Caco-2 (cell line): ENCODE measurements around the gene SAMD8. TPM values are rescaled to one million over a fixed set of nuclear protein-coding genes. Genes with fewer than 3 reads are reported as not detected.
A peak's percentile ranks its signal among the peaks of the same experiment; 100 is the strongest.

Experiments
- BruUV-seq: library from RNA; stranded (reverse); fragments of 400-500 nt; replicated peaks from 2 replicates; lab custom pipeline; 2021; lab: Mats Ljungman, UMichigan
- CTCF ChIA-PET: fragments of 300-600 bp; sonication (Branson Sonifier 250); formaldehyde crosslinking; loops from one replicate; lab custom pipeline; 2022; ENCODE audit warnings: antibody characterized with exemption; lab: Charles Lee
- POLR2A ChIA-PET: fragments of 300-600 bp; sonication (Branson Sonifier 250); formaldehyde crosslinking; loops from one replicate; lab custom pipeline; 2022; ENCODE audit warnings: antibody characterized with exemption; lab: Charles Lee
- DNase-seq, 2 experiments: peaks; one replicate each; pipeline versions ENCODE4 v3.0.0 to v3.0.0-alpha.2; 2020 to 2022
- H3K27me3 ChIP-seq: replicated peaks from 2 replicates; pipeline ENCODE4 v1.6.0; 2011; ENCODE audit warnings: low read length; ENCODE audit not compliant: control insufficient read depth, insufficient read depth
- H3K36me3 ChIP-seq: 2 replicates; pipeline ENCODE4 v1.5.1; 2011; ENCODE audit warnings: low read length; ENCODE audit not compliant: control insufficient read depth, insufficient read depth
- H3K4me1 ChIP-seq: fragments of 250-450 bp; sonication (Bioruptor Pico); 2 replicates; pipeline ENCODE4 v1.5.1; 2020; ENCODE audit warnings: mild to moderate bottlenecking
- H3K4me3 ChIP-seq: 2 replicates; pipeline ENCODE4 v1.5.1; 2011; ENCODE audit warnings: low read depth, mild to moderate bottlenecking, control low read depth, low read length
- H3K9me3 ChIP-seq: fragments of 250-450 bp; sonication (Bioruptor Pico); 2 replicates; pipeline ENCODE4 v1.5.1; 2020; ENCODE audit warnings: mild to moderate bottlenecking, moderate library complexity
- H3K27ac Mint-ChIP-seq: one replicate; pipeline ENCODE4 v1.8.0; 2022; ENCODE audit warnings: mixed read lengths; ENCODE audit not compliant: unreplicated experiment
- H3K27me3 Mint-ChIP-seq: one replicate; pipeline ENCODE4 v1.8.0; 2022; ENCODE audit warnings: mixed read lengths; ENCODE audit not compliant: insufficient read depth, unreplicated experiment
- H3K36me3 Mint-ChIP-seq: one replicate; pipeline ENCODE4 v1.8.0; 2022; ENCODE audit warnings: mild to moderate bottlenecking, mixed read lengths; ENCODE audit not compliant: insufficient read depth, unreplicated experiment
- H3K4me1 Mint-ChIP-seq: one replicate; pipeline ENCODE4 v1.8.0; 2022; ENCODE audit warnings: low read depth, mixed read lengths; ENCODE audit not compliant: unreplicated experiment
- H3K4me3 Mint-ChIP-seq: one replicate; pipeline ENCODE4 v1.8.0; 2022; ENCODE audit warnings: mild to moderate bottlenecking, moderate library complexity, mixed read lengths; ENCODE audit not compliant: unreplicated experiment
- H3K9me3 Mint-ChIP-seq: one replicate; pipeline ENCODE4 v1.8.0; 2022; ENCODE audit warnings: mixed read lengths; ENCODE audit not compliant: unreplicated experiment
- intact Hi-C: fragments of 100-400 bp; cut with micrococcal nuclease; formaldehyde crosslinking; loops from one replicate; pipeline ENCODE4 v1.10.0; 2022; ENCODE audit not compliant: unreplicated experiment
- total RNA-seq: library from RNA; stranded (reverse); gene quantifications from 2 replicates; pipeline ENCODE4 v1.2.3, GENCODE V29; 2022
- TF ChIP-seq, protein P1 (sequence below), 2 experiments: fragments of 200-600 bp in 1 of 2; IDR thresholded peaks; 1 replicate in 1 of 2; 2 replicates in 1 of 2; pipeline versions ENCODE4 v1.5.1 to v1.8.0; 2011 to 2022; ENCODE audit warnings: antibody characterized with exemption in 1 of 2, control low read depth in 1 of 2, inconsistent platforms in 1 of 2, low read depth in 1 of 2, low read length in 1 of 2, mild to moderate bottlenecking in 1 of 2, moderate library complexity in 1 of 2; ENCODE audit not compliant: insufficient read depth in 1 of 2, severe bottlenecking in 1 of 2, unreplicated experiment in 1 of 2

The SAMD8 gene
- total RNA-seq, 1 experiment from 2014 or later, result 25.2 TPM

DNA sequence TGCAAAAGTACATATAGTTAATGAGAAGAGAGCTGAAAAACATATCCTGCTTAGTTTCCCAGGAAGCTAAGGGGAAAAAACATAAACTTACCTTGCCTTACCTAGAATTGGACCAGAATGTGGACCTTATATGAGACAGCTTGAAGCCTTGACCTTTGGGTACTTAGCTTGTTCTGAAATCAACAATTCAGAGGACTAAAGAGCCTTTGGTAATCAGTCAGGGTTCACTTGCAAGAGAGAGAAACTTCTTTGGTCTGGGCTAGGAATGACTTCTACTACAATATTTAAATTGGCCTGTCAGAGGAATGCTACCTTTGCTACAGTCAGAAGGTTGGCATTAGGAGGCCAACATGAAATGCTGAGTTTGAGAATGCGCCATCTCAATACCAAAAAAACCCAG, 24.9 kb downstream of the SAMD8 start:
- Mint-ChIP-seq H3K9me3 (no peaks in the 10 kb centered on the region), H3K36me3 (peaks cover 7% of the 10 kb centered on the region), H3K4me3 (no peak overlapping the region), H3K27ac (peak overlapping the region; percentile 16), H3K27me3 (no peaks in the 10 kb centered on the region), H3K4me1 (peaks cover 35% of the 10 kb centered on the region)
- BruUV-seq, result no TSS peak
- H3K4me1 ChIP-seq, result peaks cover 48% of the 10 kb centered on the region
- H3K36me3 ChIP-seq, result no peaks in the 10 kb centered on the region
- H3K27me3 ChIP-seq, result no peaks in the 10 kb centered on the region
- intact Hi-C loops, result no loop called here
- H3K9me3 ChIP-seq, result no peaks in the 10 kb centered on the region
- DNase-seq, result no peak
- POLR2A ChIA-PET, result no interaction called here
- CTCF ChIA-PET, result no interaction called here
- TF ChIP-seq, protein P1, sequence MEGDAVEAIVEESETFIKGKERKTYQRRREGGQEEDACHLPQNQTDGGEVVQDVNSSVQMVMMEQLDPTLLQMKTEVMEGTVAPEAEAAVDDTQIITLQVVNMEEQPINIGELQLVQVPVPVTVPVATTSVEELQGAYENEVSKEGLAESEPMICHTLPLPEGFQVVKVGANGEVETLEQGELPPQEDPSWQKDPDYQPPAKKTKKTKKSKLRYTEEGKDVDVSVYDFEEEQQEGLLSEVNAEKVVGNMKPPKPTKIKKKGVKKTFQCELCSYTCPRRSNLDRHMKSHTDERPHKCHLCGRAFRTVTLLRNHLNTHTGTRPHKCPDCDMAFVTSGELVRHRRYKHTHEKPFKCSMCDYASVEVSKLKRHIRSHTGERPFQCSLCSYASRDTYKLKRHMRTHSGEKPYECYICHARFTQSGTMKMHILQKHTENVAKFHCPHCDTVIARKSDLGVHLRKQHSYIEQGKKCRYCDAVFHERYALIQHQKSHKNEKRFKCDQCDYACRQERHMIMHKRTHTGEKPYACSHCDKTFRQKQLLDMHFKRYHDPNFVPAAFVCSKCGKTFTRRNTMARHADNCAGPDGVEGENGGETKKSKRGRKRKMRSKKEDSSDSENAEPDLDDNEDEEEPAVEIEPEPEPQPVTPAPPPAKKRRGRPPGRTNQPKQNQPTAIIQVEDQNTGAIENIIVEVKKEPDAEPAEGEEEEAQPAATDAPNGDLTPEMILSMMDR (IDR thresholded peaks at IDR 0.05; ENCODE audit: insufficient read depth in 1 of 2, low read depth in 1 of 2, low read length in 1 of 2, severe bottlenecking in 1 of 2, unreplicated experiment in 1 of 2), result no peak
- H3K4me3 ChIP-seq, result no peak overlapping the region

DNA sequence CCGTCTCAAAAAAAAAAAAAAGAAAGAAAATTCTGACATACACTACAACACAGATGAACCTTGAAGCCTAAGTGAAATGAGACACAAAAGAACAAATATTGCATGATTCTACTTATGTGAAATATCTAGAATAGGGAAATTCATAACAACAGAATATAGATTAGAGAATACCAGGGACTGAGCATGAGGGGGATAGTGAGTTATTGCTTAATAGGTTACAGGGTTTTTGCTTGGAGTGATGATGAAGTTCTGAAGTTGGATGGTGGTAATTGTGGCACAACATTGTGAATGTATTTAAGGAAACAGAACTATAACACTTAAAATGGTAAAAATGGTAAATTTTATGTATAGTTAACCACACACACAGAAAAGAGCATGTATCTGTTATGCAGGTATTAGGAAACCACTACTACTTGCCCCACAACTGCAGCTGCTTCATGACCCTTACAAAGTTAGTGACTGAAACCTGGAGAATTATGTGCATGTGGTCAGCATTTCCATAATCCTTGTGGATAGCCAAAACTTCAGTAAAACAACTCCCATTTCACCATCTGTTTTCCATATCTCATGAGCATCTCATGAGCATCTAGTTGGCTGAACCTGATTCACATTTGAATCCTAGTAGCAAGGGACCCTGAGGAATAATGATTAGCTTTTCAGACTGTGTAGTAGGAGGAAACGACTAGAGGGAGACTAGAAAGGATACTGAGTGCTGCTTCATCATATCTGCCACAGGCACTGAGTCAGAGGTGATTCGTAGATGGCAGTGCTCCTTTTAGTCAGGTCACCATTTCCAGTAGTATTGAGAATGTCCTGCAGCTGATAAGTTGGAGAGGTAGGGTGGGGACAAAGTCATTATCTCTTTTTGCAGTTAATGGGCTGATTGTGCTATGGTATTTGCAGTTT, 26.3 kb downstream of the SAMD8 start:
- H3K27me3 Mint-ChIP-seq, result no peaks in the 10 kb centered on the region
- TF ChIP-seq, protein P1 (IDR thresholded peaks at IDR 0.05; ENCODE audit: insufficient read depth in 1 of 2, low read depth in 1 of 2, low read length in 1 of 2, severe bottlenecking in 1 of 2, unreplicated experiment in 1 of 2), result no peak
- intact Hi-C loops, result no loop called here
- no peak overlapping the region for H3K4me3 ChIP-seq
- H3K36me3 Mint-ChIP-seq, result peaks cover 7% of the 10 kb centered on the region
- H3K36me3 ChIP-seq, result no peaks in the 10 kb centered on the region
- H3K9me3 ChIP-seq, result no peaks in the 10 kb centered on the region
- no peaks in the 10 kb centered on the region for H3K27me3 ChIP-seq
- CTCF ChIA-PET, result no interaction called here
- H3K27ac Mint-ChIP-seq, result peak overlapping the region; percentile 70
- no peaks in the 10 kb centered on the region for H3K9me3 Mint-ChIP-seq
- BruUV-seq, result no TSS peak
- peaks cover 35% of the 10 kb centered on the region for H3K4me1 Mint-ChIP-seq
- peak overlapping the region; percentile 47 for H3K4me3 Mint-ChIP-seq
- peaks cover 48% of the 10 kb centered on the region for H3K4me1 ChIP-seq
- peak; percentile 19 to 47 for DNase-seq
- POLR2A ChIA-PET, result no interaction called here

DNA sequence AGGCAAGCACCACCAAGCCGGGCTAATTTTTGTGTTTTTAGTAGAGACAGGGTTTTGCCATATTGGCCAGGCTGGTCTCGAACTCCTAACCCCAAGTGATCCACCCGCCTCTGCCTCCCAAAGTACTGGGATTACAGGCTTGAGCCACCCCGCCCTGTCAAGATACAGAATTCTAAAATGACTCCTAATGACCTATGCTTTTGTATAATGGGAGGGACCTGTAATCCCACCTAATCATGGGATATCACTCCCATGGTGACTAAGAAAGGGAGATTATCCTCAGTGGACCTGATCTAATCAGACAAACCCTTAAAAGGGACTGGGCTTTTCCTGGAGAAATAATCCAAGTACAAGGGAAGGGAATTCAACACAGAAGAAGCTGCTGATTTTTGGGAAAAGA, 28.8 kb downstream of the SAMD8 start:
- Histone ChIP-seq H3K9me3 (no peaks in the 10 kb centered on the region), H3K27me3 (no peaks in the 10 kb centered on the region), H3K36me3 (no peaks in the 10 kb centered on the region), H3K4me1 (peaks cover 48% of the 10 kb centered on the region), H3K4me3 (no peak overlapping the region)
- peaks cover 7% of the 10 kb centered on the region for H3K36me3 Mint-ChIP-seq
- POLR2A ChIA-PET, result no interaction called here
- no TSS peak for BruUV-seq
- no peaks in the 10 kb centered on the region for H3K27me3 Mint-ChIP-seq
- no peak overlapping the region for H3K4me3 Mint-ChIP-seq
- DNase-seq, result no peak
- peaks cover 52% of the 10 kb centered on the region for H3K4me1 Mint-ChIP-seq
- CTCF ChIA-PET, result interaction anchor here (0.6 kb wide), 1 partner anchor 47 kb away, joined by 5 read pairs; no protein-coding TSS in a partner anchor
- no peaks in the 10 kb centered on the region for H3K9me3 Mint-ChIP-seq
- peak overlapping the region; percentile 58 for H3K27ac Mint-ChIP-seq
- intact Hi-C loops, result no loop called here
- TF ChIP-seq, protein P1 (IDR thresholded peaks at IDR 0.05; ENCODE audit: insufficient read depth in 1 of 2, low read depth in 1 of 2, low read length in 1 of 2, severe bottlenecking in 1 of 2, unreplicated experiment in 1 of 2), result no peak
